DLD1 (cell line): ENCODE measurements around the gene KLF7.

Experiments used
- in situ Hi-C: cut with HindIII; loops from 2 replicates; pipeline ENCODE4 v1.10.0; 2017; ENCODE audit warnings: low sequenced_read_pairs

The KLF7 gene

GRCh38 chr2:207150284-207150683 is 15.5 kb downstream of the KLF7 start:
- in situ Hi-C loops = no loop called here

- in situ Hi-C loops = no loop called here
These were observed 16.2 kb downstream of the KLF7 start for GRCh38 chr2:207149249-207150213.

- in situ Hi-C loops = no loop called here
These were observed 17.7 kb downstream of the KLF7 start for GRCh38 chr2:207148020-207148419.

GRCh38 chr2:207144173-207144785 is 21.5 kb downstream of the KLF7 start:
- in situ Hi-C loops = loop anchor here (5.0 kb wide), 1 partner anchor 37 kb away; no protein-coding TSS in a partner anchor

GRCh38 chr2:207143215-207144172 is 22.3 kb downstream of the KLF7 start:
- in situ Hi-C loops = loop anchor here (5.0 kb wide), 1 partner anchor 36 kb away; no protein-coding TSS in a partner anchor

- in situ Hi-C loops = loop anchor here (5.0 kb wide), 1 partner anchor 35 kb away; no protein-coding TSS in a partner anchor
These were observed 23.3 kb downstream of the KLF7 start for GRCh38 chr2:207142461-207142860.

- in situ Hi-C loops = loop anchor here (5.0 kb wide), 1 partner anchor 34 kb away; no protein-coding TSS in a partner anchor
These were observed 24.4 kb downstream of the KLF7 start for GRCh38 chr2:207141386-207141785.

GRCh38 chr2:207140265-207140664 is 25.5 kb downstream of the KLF7 start:
- in situ Hi-C loops = loop anchor here (5.0 kb wide), 1 partner anchor 33 kb away; no protein-coding TSS in a partner anchor

- in situ Hi-C loops = no loop called here
These were observed 26.2 kb downstream of the KLF7 start for GRCh38 chr2:207139552-207139951.

GRCh38 chr2:207138627-207139297 is 27.0 kb downstream of the KLF7 start:
- in situ Hi-C loops = no loop called here

- in situ Hi-C loops = no loop called here
These were observed 28.0 kb downstream of the KLF7 start for GRCh38 chr2:207137596-207138337.

- in situ Hi-C loops = no loop called here
These were observed 28.9 kb downstream of the KLF7 start for GRCh38 chr2:207136874-207137273.

GRCh38 chr2:207135801-207136457 is 29.8 kb downstream of the KLF7 start:
- in situ Hi-C loops = no loop called here

GRCh38 chr2:207135340-207135739 is 30.4 kb downstream of the KLF7 start:
- in situ Hi-C loops = no loop called here

GRCh38 chr2:207133820-207134519 is 31.8 kb downstream of the KLF7 start:
- in situ Hi-C loops = no loop called here

- in situ Hi-C loops = no loop called here
These were observed 32.3 kb downstream of the KLF7 start for GRCh38 chr2:207133458-207133819.

GRCh38 chr2:207132019-207132418 is 33.7 kb downstream of the KLF7 start:
- in situ Hi-C loops = no loop called here

- in situ Hi-C loops = no loop called here
These were observed 34.2 kb downstream of the KLF7 start for GRCh38 chr2:207131594-207131993.
